Erythroblast (primary cell): Measurements from ENCODE around the gene C13orf42.

Source experiments
- GATA1 ChIP-seq: IDR thresholded peaks from 2 replicates; pipeline ENCODE4 v1.6.1; 2011; ENCODE audit warnings: low read depth, mild to moderate bottlenecking, control low read depth, low read length, moderate library complexity
- POLR2A ChIP-seq: IDR thresholded peaks from 2 replicates; pipeline ENCODE4 v1.6.1; 2011; ENCODE audit warnings: mild to moderate bottlenecking, low read length

DNA sequence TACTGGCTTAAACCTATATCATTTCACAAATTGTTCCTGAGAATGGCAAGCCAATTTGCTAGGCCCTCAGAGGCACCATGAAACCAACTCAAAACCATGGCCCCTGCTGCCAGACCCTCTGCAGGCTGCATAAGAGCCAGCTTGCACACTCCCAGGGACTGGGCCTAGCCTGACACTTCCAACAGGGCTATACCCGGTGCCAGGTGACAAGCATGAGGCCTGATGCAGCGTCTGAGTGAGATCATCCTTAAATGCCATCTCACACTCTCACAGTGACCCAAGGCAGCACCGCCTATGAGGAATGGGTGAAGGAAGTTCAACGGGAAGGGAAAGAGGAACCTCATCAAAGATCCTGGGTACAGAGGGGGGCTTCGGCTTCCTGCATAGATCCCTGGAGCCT, 65.6 kb downstream of the C13orf42 start:
- TF ChIP-seq POLR2A (no peak), GATA1 (no peak)
